ENCODE results near the gene ST6GAL1.

The ST6GAL1 gene

GRCh38 chr3:186922224-186922623 is 8.1 kb upstream of the ST6GAL1 start:
- no peak for TF ChIP-seq ZFX (IDR thresholded peaks at IDR 0.05)
- TF ChIP-seq CTCF (conservative IDR thresholded peaks at IDR 0.05): no peak
- no peak overlapping the region for H3K27ac ChIP-seq

GRCh38 chr3:186922790-186923189 is 7.5 kb upstream of the ST6GAL1 start:
- no peak overlapping the region for H3K27ac ChIP-seq
- TF ChIP-seq CTCF (conservative IDR thresholded peaks at IDR 0.05) (no peak), ZFX (IDR thresholded peaks at IDR 0.05) (no peak)

GRCh38 chr3:186923241-186923640 is 7.1 kb upstream of the ST6GAL1 start:
- H3K27ac ChIP-seq: no peak overlapping the region
- TF ChIP-seq ZFX (IDR thresholded peaks at IDR 0.05) (no peak), CTCF (conservative IDR thresholded peaks at IDR 0.05) (no peak)

- no peak overlapping the region for H3K27ac ChIP-seq
Observed at GRCh38 chr3:186925826-186926225, 4.5 kb upstream of the ST6GAL1 start.

GRCh38 chr3:186929186-186929585 is 1.1 kb upstream of the ST6GAL1 start:
- H3K27ac ChIP-seq: no peak overlapping the region
- TF ChIP-seq ZFX (IDR thresholded peaks at IDR 0.05): no peak
- no peak for TF ChIP-seq CTCF (conservative IDR thresholded peaks at IDR 0.05)

More at GRCh38 chr3:186925826-186926225, 4.5 kb upstream of the ST6GAL1 start:
- no peak for TF ChIP-seq ZFX (IDR thresholded peaks at IDR 0.05)

GRCh38 chr3:186929685-186930084 is 641 bp upstream of the ST6GAL1 start:
- TF ChIP-seq ZFX (IDR thresholded peaks at IDR 0.05) (no peak), CTCF (conservative IDR thresholded peaks at IDR 0.05) (no peak)
- H3K27ac ChIP-seq: no peak overlapping the region

- peak overlapping the region; percentile 34 for H3K27ac ChIP-seq
- TF ChIP-seq ZFX (IDR thresholded peaks at IDR 0.05): peak; percentile 40; the same call in 1 of the 2 replicates
- TF ChIP-seq CTCF (conservative IDR thresholded peaks at IDR 0.05): peak; percentile 25
Observed at GRCh38 chr3:186930641-186931531, 560 bp downstream of the ST6GAL1 start.
